Stimulated activated CD8-positive, alpha-beta memory T cell treated with anti-CD3 and anti-CD28 coated beads, Interleukin-7, amount 100 ng/mL, for 4 hours (primary cell): ENCODE results near the gene HNRNPUL2.
"Not testable (repeated sequence)": the region's sequence is repeated elsewhere in the genome, so short reads cannot be mapped to it uniquely, and the experiment has no call there.

Experiments
- DNase-seq, 2 donors: peaks; one replicate each; pipeline ENCODE4 v3.0.0-alpha.2; 2020; ENCODE audit warnings: low read depth in 2 of 2

HNRNPUL2 gene

GRCh38 chr11:62703921-62704320 is 23.3 kb downstream of the HNRNPUL2 start:
- DNase-seq, result not testable (repeated sequence)

GRCh38 chr11:62702246-62702645 is 25.0 kb downstream of the HNRNPUL2 start:
- DNase-seq, result no peak

GRCh38 chr11:62694455-62695167 is 32.6 kb downstream of the HNRNPUL2 start:
- peak; percentile 66 to 71 for DNase-seq

GRCh38 chr11:62693624-62694023 is 33.6 kb downstream of the HNRNPUL2 start:
- not testable (repeated sequence) for DNase-seq

GRCh38 chr11:62689421-62690183 is 37.7 kb downstream of the HNRNPUL2 start, which contains the start of gene LRRN4CL:
LRRN4CL (minus strand) TSS chr11:62689530; CDS start chr11:62688508, 1,022 bp downstream.
- DNase-seq, result no peak

GRCh38 chr11:62688491-62688890 is 38.8 kb downstream of the HNRNPUL2 start:
- no peak for DNase-seq

- no peak for DNase-seq
Observed at GRCh38 chr11:62687508-62688396, 39.5 kb downstream of the HNRNPUL2 start.

GRCh38 chr11:62682518-62682917 is 44.7 kb downstream of the HNRNPUL2 start:
- DNase-seq, result no peak

GRCh38 chr11:62680825-62681240 is 46.4 kb downstream of the HNRNPUL2 start:
- DNase-seq, result no peak

GRCh38 chr11:62678770-62679696 is 48.2 kb downstream of the HNRNPUL2 start, which contains the start of gene UBXN1:
UBXN1 (minus strand) TSS chr11:62679073; CDS start chr11:62678923, 150 bp downstream.
- peak; percentile 80 to 82 for DNase-seq

GRCh38 chr11:62678433-62678769 is 48.9 kb downstream of the HNRNPUL2 start:
- no peak for DNase-seq

- DNase-seq, result no peak
Observed at GRCh38 chr11:62677714-62678113, 49.5 kb downstream of the HNRNPUL2 start.

- DNase-seq, result no peak
Observed at GRCh38 chr11:62677156-62677555, 50.1 kb downstream of the HNRNPUL2 start.

GRCh38 chr11:62676698-62677097 is 50.6 kb downstream of the HNRNPUL2 start:
- DNase-seq, result no peak

GRCh38 chr11:62675415-62675814 is 51.8 kb downstream of the HNRNPUL2 start:
- DNase-seq, result not testable (repeated sequence)

GRCh38 chr11:62673196-62673525 is 54.1 kb downstream of the HNRNPUL2 start:
- DNase-seq, result no peak

GRCh38 chr11:62671608-62672389 is 55.5 kb downstream of the HNRNPUL2 start, which contains the start of the genes LBHD1 and UQCC3:
LBHD1 (minus strand) TSS chr11:62672267; CDS start chr11:62670031, 2,236 bp downstream.
UQCC3 (plus strand) TSS chr11:62671673; CDS start chr11:62671746, 73 bp downstream.
- peak; percentile 63 to 71 for DNase-seq

- peak in 1 of 2 donors; percentile 13 for DNase-seq
Observed at GRCh38 chr11:62671236-62671607, 56.0 kb downstream of the HNRNPUL2 start.

- no peak for DNase-seq
Observed at GRCh38 chr11:62669420-62670161, 57.7 kb downstream of the HNRNPUL2 start.
